GM12892 (cell line): ENCODE measurements around the gene TATDN2.

Source experiments
- POLR2A ChIP-seq: IDR thresholded peaks from 2 replicates; pipeline ENCODE4 v1.6.1; 2011; ENCODE audit warnings: low read depth, low read length, control low read depth
- POLR2AphosphoS5 ChIP-seq: IDR thresholded peaks from 2 replicates; pipeline ENCODE4 v1.6.1; 2011; ENCODE audit warnings: low read depth, low read length, control low read depth

DNA sequence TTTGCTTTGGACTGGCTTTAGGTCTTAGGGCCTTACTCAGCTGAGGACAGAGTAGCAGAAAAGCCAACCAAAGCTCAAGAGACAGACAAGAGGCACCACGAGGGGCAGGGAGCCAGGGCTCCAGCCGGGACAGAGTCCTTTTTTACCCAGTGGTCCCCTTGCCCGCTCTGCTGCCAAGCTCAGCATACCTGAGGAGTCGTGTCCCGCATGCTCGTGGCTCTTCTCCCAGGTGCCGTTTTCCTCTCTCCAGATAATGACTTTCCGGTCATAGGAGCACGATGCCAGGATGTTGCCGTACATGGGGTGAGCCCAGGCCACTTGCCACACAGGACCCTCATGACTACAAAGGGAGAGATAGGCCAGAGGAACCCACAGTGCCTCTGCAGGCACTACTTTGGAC is 64.1 kb downstream of the TATDN2 start:
- no peak for TF ChIP-seq POLR2A
- TF ChIP-seq POLR2AphosphoS5: no peak
